ENCODE results near the gene NRK. TPM values are rescaled to one million over a fixed set of nuclear protein-coding genes. Genes with fewer than 3 reads are reported as not detected.

NRK gene
- total and polyA plus RNA-seq, 2 experiments from 2014 or later, result not detected

DNA sequence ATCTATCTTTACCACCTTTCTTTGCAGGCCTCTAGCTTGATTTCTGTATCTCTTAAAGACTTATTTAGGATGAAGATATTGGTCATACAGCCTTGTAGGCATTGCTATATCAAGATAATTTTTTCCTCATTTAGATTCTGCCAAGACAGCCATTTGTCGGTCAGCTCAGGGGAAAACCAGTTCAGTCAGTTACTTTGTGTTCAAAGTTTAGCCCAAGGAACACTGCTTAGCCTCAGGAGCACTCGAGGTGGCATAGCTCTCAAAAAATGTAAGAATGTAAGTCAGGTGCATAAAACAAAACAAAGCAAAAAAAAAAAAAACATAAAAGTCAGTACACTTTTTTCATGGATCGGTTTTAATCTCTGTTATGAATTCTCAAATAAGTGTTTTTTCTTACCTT lies 43.4 kb downstream of the NRK start:
- TF ChIP-seq EZH2 (IDR thresholded peaks at IDR 0.05; ENCODE audit: insufficient read depth, poor library complexity, severe bottlenecking), result no peak
- H3K4me3 ChIP-seq, result no peak overlapping the region
- 12 to 23% methylated on average over 3 of the region's 3 CpGs for WGBS, 2 experiments (ENCODE audit: low coverage in 1 of 2, low lambda C conversion rate in 2 of 2, missing lambda C conversion rate in 2 of 2)

GRCh38 chrX:105869701-105870100 lies 47.4 kb downstream of the NRK start:
- no peak for DNase-seq
- WGBS, 2 experiments (ENCODE audit: low coverage in 1 of 2, low lambda C conversion rate in 2 of 2, missing lambda C conversion rate in 2 of 2), result 4 to 8% methylated on average over 1 of the region's 1 CpG
- H2AFZ ChIP-seq, result no peak overlapping the region

More for the DNA sequence above, 43.4 kb downstream of the NRK start:
- Histone ChIP-seq H4K20me1 (ENCODE audit: insufficient read depth) (no peaks in the 10 kb centered on the region), H3K9me2 (ENCODE audit: insufficient read depth) (no peaks in the 10 kb centered on the region), H3K79me2 (ENCODE audit: insufficient read depth) (no peaks in the 10 kb centered on the region), H3K4me1 (ENCODE audit: insufficient read depth) (no peaks in the 10 kb centered on the region), H3K4me2 (ENCODE audit: unreplicated experiment) (no peak overlapping the region), H2AFZ (no peak overlapping the region), H3F3A (ENCODE audit: insufficient read depth) (no peaks in the 10 kb centered on the region), H3K27me3 (replicated peaks; ENCODE audit: insufficient read depth) (no peaks in the 10 kb centered on the region), H3K36me3 (ENCODE audit: low read depth) (no peaks in the 10 kb centered on the region), H3K9ac (no peak overlapping the region), H3K9me3 (ENCODE audit: low read depth) (no peaks in the 10 kb centered on the region), H3K27ac (no peak overlapping the region)
- in situ Hi-C loops (cut with MboI), result no loop called here
- no peak for DNase-seq

GRCh38 chrX:105870445-105870844 lies 48.1 kb downstream of the NRK start:
- Histone ChIP-seq H3K79me2 (ENCODE audit: insufficient read depth) (no peaks in the 10 kb centered on the region), H3K9me2 (ENCODE audit: insufficient read depth) (no peaks in the 10 kb centered on the region), H4K20me1 (ENCODE audit: insufficient read depth) (no peaks in the 10 kb centered on the region), H3K27ac (no peak overlapping the region), H3K27me3 (replicated peaks; ENCODE audit: insufficient read depth) (no peaks in the 10 kb centered on the region), H3K4me1 (ENCODE audit: insufficient read depth) (no peaks in the 10 kb centered on the region), H3K4me2 (ENCODE audit: unreplicated experiment) (no peak overlapping the region), H3K9ac (no peak overlapping the region), H3F3A (ENCODE audit: insufficient read depth) (no peaks in the 10 kb centered on the region), H2AFZ (no peak overlapping the region), H3K36me3 (ENCODE audit: low read depth) (no peaks in the 10 kb centered on the region), H3K4me3 (no peak overlapping the region), H3K9me3 (ENCODE audit: low read depth) (no peaks in the 10 kb centered on the region)
- WGBS, 2 experiments (ENCODE audit: low coverage in 1 of 2, low lambda C conversion rate in 2 of 2, missing lambda C conversion rate in 2 of 2), result 30 to 45% methylated on average over 3 of the region's 3 CpGs
- in situ Hi-C loops (cut with MboI), result no loop called here
- DNase-seq, result no peak
- TF ChIP-seq EZH2 (IDR thresholded peaks at IDR 0.05; ENCODE audit: insufficient read depth, poor library complexity, severe bottlenecking) (no peak), EZH2phosphoT487 (IDR thresholded peaks at IDR 0.05; ENCODE audit: insufficient read depth, low read depth) (no peak)

More at GRCh38 chrX:105869701-105870100, 47.4 kb downstream of the NRK start:
- in situ Hi-C loops (cut with MboI), result no loop called here
- Histone ChIP-seq H3K9me3 (ENCODE audit: low read depth) (no peaks in the 10 kb centered on the region), H3K27me3 (replicated peaks; ENCODE audit: insufficient read depth) (no peaks in the 10 kb centered on the region), H3K4me3 (no peak overlapping the region), H3K27ac (no peak overlapping the region), H3K36me3 (ENCODE audit: low read depth) (no peaks in the 10 kb centered on the region), H3K4me1 (ENCODE audit: insufficient read depth) (no peaks in the 10 kb centered on the region), H4K20me1 (ENCODE audit: insufficient read depth) (no peaks in the 10 kb centered on the region), H3K9me2 (ENCODE audit: insufficient read depth) (no peaks in the 10 kb centered on the region), H3K79me2 (ENCODE audit: insufficient read depth) (no peaks in the 10 kb centered on the region), H3K9ac (no peak overlapping the region), H3F3A (ENCODE audit: insufficient read depth) (no peaks in the 10 kb centered on the region), H3K4me2 (ENCODE audit: unreplicated experiment) (no peak overlapping the region)
- no peak for TF ChIP-seq EZH2phosphoT487 (IDR thresholded peaks at IDR 0.05; ENCODE audit: insufficient read depth, low read depth)
- TF ChIP-seq EZH2 (IDR thresholded peaks at IDR 0.05; ENCODE audit: insufficient read depth, poor library complexity, severe bottlenecking), result no peak

GRCh38 chrX:105872941-105873340 lies 50.6 kb downstream of the NRK start:
- no peak overlapping the region for H3K9ac ChIP-seq
- H4K20me1 ChIP-seq (ENCODE audit: insufficient read depth), result no peaks in the 10 kb centered on the region
- no peak overlapping the region for H2AFZ ChIP-seq
- TF ChIP-seq EZH2 (IDR thresholded peaks at IDR 0.05; ENCODE audit: insufficient read depth, poor library complexity, severe bottlenecking) (no peak), EZH2phosphoT487 (IDR thresholded peaks at IDR 0.05; ENCODE audit: insufficient read depth, low read depth) (no peak)
- H3K4me1 ChIP-seq (ENCODE audit: insufficient read depth), result no peaks in the 10 kb centered on the region
- WGBS, 2 experiments (ENCODE audit: low coverage in 1 of 2, low lambda C conversion rate in 2 of 2, missing lambda C conversion rate in 2 of 2), result 19 to 26% methylated on average over 7 of the region's 7 CpGs
- no peak overlapping the region for H3K4me2 ChIP-seq (ENCODE audit: unreplicated experiment)
- H3K9me3 ChIP-seq (ENCODE audit: low read depth), result no peaks in the 10 kb centered on the region
- H3K4me3 ChIP-seq, result no peak overlapping the region
- no peaks in the 10 kb centered on the region for H3K79me2 ChIP-seq (ENCODE audit: insufficient read depth)
- no peaks in the 10 kb centered on the region for H3K9me2 ChIP-seq (ENCODE audit: insufficient read depth)
- in situ Hi-C loops (cut with MboI), result no loop called here
- H3F3A ChIP-seq (ENCODE audit: insufficient read depth), result no peaks in the 10 kb centered on the region
- no peak for DNase-seq
- H3K27ac ChIP-seq, result no peak overlapping the region
- H3K36me3 ChIP-seq (ENCODE audit: low read depth), result no peaks in the 10 kb centered on the region
- H3K27me3 ChIP-seq (replicated peaks; ENCODE audit: insufficient read depth), result no peaks in the 10 kb centered on the region

- no peaks in the 10 kb centered on the region for H3F3A ChIP-seq (ENCODE audit: insufficient read depth)
- no peaks in the 10 kb centered on the region for H3K27me3 ChIP-seq (replicated peaks; ENCODE audit: insufficient read depth)
- 5 to 29% methylated on average over 1 of the region's 1 CpG for WGBS, 2 experiments (ENCODE audit: low coverage in 1 of 2, low lambda C conversion rate in 2 of 2, missing lambda C conversion rate in 2 of 2)
- DNase-seq, result no peak
- H3K9me3 ChIP-seq (ENCODE audit: low read depth), result no peaks in the 10 kb centered on the region
- in situ Hi-C loops (cut with MboI), result no loop called here
- no peak overlapping the region for H3K27ac ChIP-seq
- H3K9me2 ChIP-seq (ENCODE audit: insufficient read depth), result no peaks in the 10 kb centered on the region
- TF ChIP-seq EZH2 (IDR thresholded peaks at IDR 0.05; ENCODE audit: insufficient read depth, poor library complexity, severe bottlenecking) (no peak), EZH2phosphoT487 (IDR thresholded peaks at IDR 0.05; ENCODE audit: insufficient read depth, low read depth) (no peak)
- H3K4me2 ChIP-seq (ENCODE audit: unreplicated experiment), result no peak overlapping the region
- H2AFZ ChIP-seq, result no peak overlapping the region
- no peaks in the 10 kb centered on the region for H3K79me2 ChIP-seq (ENCODE audit: insufficient read depth)
- no peaks in the 10 kb centered on the region for H3K4me1 ChIP-seq (ENCODE audit: insufficient read depth)
- no peak overlapping the region for H3K4me3 ChIP-seq
- no peaks in the 10 kb centered on the region for H3K36me3 ChIP-seq (ENCODE audit: low read depth)
- no peak overlapping the region for H3K9ac ChIP-seq
- no peaks in the 10 kb centered on the region for H4K20me1 ChIP-seq (ENCODE audit: insufficient read depth)
These were observed 52.5 kb downstream of the NRK start for GRCh38 chrX:105874790-105875189.
